HG03139 (cell line): ENCODE results near the gene FOXL2NB.

Experiments
- ATAC-seq: cut with Tn5 transposase; IDR thresholded peaks from one replicate; pipeline ENCODE4 v1.9.1; 2021; ENCODE audit not compliant: unreplicated experiment

The FOXL2NB gene

DNA sequence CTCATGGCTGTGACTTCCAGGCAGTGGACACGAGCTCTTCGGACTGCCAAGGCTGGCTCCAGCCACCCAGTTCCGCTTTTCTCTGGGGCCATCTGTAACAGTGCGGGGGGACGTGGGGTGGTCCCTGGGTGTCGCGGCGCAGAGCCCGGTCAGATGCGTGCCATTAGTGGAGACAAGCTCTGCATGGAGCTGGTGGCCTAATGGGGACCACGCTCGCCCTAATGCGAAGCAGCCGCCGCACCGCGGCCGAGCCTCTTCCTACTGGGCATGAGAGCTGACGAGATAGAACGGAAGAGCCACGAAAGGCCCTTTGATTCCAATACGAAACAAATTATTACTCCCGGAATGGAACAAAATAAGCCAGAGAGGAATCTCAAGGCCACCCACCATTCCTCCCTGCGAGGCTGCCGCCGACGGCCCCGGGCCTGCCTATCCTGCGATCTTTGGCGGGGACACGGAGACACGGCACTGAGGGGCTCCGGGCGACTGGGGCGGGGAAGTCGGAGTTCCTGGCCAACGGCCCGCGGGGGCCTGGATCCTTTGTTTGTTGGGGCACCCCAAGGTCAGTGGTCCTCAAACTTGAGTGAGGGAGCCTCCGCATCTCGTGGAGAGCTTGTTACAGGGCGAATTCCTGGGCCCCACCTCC lies 18.2 kb upstream of the FOXL2NB start:
- no peak for ATAC-seq

GRCh38 chr3:138933068-138933668 lies 13.8 kb upstream of the FOXL2NB start:
- ATAC-seq = no peak

DNA sequence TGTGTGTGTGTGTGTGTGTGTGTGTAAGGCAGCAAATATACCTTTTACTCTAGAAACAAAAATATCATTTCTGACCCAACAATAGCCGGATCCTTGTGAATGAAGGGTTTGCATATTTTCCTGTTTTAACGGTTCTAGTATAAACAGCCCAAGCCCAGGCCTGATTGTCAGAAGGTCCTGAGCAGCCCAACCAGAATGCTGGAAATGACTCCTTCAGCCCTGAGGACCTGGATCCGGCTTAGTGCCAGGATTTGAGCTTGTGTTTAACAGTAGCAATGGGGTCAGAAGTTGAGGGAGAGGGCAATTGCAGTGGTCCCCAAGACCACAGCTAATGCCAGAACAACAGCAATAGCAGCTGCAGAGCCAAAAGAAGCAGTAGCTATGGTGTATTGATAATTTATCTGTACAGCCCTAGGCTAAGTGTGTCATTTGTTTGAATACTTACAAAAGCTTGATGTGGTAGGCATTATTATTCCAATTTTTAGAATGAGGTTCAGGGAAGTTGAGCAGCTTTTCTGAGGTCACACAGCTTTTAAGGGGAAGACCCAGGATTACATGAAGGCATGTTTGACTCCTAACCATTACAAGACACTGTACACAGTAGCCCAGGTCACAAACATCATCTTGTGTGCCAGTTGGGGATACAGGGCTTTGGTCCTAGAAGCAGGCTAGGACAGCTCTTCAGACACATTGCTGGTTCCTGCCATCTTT lies 12.9 kb upstream of the FOXL2NB start:
- ATAC-seq = no peak

- no peak for ATAC-seq
These were observed 11.5 kb upstream of the FOXL2NB start for GRCh38 chr3:138935505-138935862.

DNA sequence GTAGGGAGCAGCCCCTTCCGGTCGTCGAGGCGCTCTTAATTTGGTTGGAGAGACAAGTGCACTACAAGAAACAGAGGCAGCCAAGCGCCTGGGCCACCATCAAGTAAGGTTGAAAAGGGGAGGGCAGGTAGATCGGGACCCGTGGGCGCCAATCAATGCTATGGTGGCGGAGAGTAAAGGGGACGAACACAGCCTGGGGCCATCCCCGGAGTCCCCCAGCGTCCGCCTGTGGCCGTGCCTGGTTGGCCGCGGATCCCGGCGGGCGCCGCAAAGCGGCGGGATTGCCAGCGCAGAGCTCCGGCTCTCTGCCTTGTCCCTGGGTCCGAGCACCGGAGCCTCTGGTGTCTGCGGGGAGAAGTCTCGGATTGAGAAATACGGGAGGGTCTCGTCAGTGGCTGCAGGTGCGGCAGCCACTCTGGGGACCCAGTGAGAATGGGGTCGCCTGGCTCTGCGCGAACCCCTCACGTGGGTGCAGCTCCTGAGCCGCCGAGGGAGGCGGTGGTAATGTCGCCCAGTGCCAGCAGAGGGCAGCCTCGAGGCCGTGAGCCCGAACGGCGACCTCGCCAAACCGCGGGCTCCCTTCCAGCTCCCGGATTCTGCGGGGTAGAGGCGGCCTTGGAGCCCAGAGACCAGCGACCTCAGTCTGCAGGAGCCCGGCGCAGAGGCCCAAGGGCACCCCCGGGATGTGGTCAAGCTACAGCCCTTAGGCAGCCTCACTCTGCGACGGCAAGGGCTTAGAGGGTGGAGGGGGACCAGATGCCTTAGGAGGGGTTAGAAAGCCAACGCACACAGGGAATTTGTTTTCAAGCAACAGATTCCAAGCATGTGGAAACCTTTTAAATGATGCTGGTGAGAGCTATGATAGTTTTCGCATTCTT lies 10.9 kb upstream of the FOXL2NB start:
- peak; percentile 79 for ATAC-seq

- ATAC-seq = no peak
These were observed 10.0 kb upstream of the FOXL2NB start for GRCh38 chr3:138936741-138937689.

GRCh38 chr3:138937690-138938055 lies 9.3 kb upstream of the FOXL2NB start:
- ATAC-seq = no peak

DNA sequence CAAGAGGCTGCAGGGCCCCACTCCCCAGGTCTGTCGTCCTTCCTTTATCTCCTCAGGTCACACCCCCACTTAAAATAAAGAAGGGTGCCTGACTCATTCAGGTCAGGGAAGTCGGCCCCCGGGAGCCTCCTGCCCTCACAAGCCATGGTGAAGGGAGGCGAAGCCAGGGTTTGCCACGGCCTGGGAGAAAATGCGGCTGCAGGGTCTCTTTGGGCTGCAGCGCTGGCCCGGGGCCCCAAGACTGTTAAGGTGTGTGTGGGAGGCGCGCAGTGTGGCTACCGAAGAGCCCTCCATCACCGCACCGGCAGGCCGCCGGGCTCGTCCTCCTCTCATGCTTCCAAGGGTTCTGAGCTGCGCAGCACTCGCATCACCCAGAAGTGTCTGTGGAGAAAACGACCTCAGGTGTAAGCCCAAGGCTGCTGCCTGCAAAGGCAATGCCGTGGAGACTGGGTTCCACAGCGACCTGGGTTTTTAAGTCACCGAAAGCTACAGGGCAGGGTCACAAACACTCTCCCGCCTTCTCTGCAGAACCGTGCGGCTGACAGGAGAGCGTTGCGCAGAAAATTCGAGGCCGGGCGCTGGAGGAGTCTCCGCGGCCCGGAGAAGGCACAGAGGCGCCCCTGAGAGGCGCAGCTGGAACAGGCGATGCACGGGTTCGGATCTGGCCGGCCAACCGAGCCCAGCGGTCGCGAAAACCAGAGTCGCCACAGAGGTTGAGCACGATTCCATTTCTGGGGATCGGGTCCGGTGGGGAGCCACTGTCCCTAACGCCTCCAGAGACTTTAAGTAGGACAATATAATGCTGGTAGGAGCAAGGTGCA lies 8.8 kb upstream of the FOXL2NB start:
- no peak for ATAC-seq

DNA sequence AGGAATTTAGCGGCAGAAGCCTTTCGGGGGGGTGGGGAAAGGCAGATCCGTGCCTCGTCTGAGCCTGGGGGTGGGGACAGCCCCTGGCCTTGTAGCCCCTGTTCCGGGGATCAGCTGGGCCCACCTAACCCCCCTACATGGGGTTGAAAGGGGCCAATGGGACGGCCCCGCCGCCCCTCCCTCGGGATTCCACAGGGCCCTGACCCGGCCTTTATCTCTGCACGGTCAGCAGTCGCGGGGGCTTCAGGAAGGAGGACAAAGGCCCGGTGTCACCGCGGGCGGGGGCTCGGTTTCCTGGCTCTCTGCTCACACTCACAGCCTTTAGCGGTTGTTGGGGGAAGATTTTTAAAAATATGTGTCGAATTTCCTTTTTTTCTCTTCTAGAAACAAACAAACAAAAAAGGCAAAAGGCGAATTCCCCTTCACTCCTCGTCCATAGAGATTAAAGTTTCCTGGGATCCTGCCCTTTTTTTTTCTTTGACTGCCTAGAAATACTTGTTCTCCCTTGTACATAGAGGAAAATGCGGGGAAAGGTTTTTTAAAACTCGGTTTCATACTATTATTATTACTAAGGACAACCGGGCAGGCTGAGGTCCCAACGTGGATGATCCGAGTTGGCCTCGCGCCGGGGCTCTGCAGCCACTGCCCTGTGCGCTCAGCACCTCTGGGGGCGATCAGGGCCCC lies 8.0 kb upstream of the FOXL2NB start:
- ATAC-seq = no peak

DNA sequence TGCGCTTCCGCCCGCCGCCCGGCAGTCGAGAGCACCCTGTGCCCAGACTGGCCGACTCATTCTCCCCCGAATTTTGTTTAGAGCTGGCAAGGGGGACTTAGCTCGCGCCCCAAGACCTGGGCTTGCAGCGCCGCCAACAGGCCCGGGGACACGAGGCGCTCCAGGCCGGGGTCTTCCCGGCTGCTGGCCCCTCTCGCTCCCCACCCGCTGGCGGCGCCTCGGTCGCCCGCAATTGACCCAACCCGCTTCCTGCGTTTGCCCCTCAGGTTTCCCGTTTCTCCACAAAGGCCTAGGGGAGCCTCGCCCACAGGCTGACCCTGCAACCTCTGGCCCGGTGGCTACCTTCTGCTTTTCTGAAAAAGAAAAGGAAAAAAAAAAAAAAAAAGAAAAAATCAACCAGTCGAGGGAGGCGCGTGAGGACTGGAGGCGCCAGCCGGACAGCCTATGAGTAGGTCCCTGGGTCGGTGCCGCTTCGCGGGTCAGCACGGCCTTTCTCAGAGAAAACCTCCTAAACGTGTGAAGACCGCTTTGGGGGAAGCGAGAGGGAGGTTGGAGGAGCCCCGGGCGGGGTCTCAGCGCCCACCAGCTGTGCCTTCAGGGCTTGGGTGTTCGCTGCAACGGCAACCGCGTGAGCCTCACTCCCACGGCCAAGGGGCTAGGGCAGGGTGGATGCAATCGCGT lies 7.3 kb upstream of the FOXL2NB start:
- no peak for ATAC-seq

GRCh38 chr3:138940446-138940845 lies 6.6 kb upstream of the FOXL2NB start:
- no peak for ATAC-seq

DNA sequence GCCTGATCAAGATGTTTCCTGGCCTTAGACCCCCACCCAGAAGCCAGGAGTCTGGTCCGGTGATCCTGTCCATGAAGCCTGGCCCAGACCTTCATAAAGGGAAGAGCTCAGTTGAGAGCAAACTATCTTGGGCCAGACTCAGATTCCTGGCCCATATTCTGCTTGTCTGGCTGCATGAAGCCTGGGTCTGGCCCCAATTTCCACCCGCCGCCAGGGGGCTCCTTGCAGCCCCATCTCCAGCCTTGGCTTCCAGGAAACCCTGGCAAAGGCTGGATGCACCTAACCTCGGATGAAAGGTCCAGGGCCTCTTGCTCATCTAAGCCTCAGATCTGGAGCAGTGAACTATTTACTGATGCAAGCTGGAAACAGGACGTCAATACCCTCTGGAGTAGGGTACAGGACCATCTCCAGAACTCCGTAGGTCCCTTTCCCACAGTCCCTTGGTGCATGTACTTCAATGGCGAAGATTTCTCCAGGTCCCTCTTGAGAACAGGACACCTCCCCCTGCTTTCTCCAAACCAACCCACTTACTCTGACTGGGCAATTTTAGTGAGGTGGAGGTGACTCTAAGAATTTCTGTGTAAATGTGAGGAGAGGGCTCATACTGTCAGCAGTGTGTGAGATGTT lies 5.6 kb upstream of the FOXL2NB start:
- ATAC-seq = no peak

- ATAC-seq = no peak
These were observed 4.7 kb upstream of the FOXL2NB start for GRCh38 chr3:138942271-138942670.

- ATAC-seq = no peak
These were observed 4.0 kb upstream of the FOXL2NB start for GRCh38 chr3:138942861-138943623.

DNA sequence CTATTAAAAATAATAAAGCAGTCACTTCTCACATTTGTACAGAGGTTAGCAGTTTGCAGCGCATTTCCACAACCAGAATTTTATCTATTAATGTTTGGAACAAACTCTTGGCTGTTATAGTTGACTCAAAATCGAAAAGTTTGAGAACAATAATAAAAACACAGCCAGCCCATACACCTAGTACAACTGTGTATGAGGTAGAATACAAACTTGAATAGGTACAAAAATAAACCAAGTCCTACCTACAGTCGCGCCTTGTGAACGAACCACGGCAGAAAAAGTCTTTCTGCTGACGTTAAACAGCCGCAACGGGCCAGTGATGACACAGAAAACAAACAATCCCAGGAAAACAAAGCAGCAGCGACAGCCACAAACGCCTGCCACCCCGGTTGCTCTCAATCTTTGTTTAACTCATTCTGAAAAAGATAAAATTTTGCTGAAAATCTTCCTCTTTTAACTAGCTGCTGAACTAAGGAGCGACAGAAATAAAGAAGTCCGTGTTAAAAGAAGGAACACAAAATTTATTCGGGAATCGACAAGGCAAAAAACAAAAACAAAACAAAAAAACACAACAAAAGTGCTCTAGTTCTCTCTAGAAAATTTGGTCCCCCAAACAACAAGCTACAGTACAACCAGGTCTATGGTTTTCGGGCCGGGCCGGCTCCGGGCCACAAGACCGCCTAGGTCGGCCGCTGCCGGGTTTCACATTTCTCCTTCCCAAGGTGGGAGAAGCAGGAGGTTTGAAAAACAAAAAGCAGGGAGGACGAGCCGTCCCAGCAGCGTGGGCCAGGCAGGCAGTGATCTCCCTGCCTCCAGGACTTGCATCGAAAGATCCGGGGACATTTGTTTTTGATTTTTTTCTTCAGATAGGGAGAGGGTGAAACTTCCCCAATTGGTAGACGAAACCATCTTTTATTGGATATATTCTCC lies 3.0 kb upstream of the FOXL2NB start:
- no peak for ATAC-seq

GRCh38 chr3:138944654-138944928 lies 2.4 kb upstream of the FOXL2NB start:
- no peak for ATAC-seq
